GM18907 (cell line): Measurements from ENCODE around the gene LXN.
A peak's percentile ranks its signal among the peaks of the same experiment; 100 is the strongest.

Experiments used
- ATAC-seq: cut with Tn5 transposase; IDR thresholded peaks from one replicate; pipeline ENCODE4 v1.9.1; 2021; ENCODE audit warnings: mild to moderate bottlenecking, moderate library complexity; ENCODE audit not compliant: unreplicated experiment

Gene LXN

DNA sequence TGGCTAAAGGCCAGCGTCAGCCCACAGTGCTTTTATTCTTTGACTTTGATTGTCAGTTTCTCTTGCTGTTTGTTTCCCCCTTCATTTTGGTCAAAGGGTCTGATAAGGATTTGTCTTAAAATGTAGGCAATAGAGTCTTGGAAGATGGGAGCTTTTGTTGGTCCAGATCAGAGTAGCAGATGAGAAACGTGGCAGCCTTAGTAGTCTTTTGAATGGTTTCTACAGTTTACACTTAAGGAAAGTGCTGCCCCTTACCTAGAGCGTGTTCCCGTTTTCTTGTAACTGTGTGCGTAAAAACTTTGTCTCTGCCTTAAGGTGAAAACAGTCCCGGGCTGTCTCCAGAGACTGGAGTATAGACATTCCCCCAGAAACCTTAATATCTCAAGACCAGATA is 630 bp downstream of the LXN start:
- ATAC-seq, result no peak

DNA sequence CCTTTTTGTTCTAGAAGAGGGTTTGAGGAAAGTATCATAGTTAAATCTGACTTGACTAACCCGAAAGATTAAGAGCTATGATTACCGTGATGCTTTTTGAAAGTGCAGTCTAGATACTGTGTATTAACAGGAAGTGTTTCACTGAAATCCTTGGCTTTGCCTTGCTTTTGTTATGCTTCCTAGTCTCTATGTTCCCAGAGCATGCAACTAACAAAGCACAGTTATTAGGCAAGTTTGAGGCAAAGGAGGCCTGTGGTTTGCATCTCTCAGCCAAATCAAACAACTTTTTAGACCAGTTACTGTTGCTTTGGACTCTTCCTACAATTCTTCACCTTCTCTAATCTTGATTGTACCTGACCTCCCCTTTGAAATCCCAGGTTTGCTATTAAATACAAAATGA is 3.9 kb downstream of the LXN start:
- no peak for ATAC-seq

DNA sequence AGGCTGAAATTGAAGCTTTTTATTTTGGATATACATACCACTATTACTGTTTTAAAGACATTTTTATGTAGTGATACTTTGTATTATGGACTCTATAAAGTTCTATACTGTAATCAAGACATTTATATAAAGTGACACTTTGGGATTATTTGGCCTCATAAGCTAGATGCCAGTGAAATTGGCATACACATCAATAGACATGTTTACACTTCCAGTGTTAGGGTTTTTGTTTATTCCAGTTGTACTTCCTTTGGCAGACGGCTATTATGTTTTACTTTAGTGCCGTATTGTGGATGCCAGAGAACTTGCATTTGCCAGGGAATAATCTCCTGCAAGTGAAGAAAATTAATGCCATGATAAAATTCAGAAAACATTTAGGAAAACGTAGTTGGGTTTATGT is 6.0 kb downstream of the LXN start:
- ATAC-seq, result no peak

DNA sequence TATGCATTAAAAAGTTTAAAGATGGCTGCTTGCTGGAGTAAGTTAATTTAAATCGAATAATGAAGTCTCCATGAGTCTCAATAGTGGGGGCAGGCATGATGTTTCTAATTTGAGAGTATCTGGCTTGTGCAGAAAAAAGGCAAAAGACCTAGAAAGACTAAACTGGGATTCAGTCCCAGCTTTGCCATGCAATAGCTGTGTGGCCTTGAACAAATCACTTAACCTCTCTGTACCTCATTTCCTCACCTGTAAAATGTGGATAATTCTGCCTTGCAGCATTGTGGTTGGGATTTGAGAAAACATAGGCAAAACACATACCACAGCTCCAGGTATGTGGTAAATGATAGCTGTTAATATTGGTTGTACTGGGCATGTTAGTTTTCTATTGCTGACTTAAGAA is 8.6 kb downstream of the LXN start:
- no peak for ATAC-seq

DNA sequence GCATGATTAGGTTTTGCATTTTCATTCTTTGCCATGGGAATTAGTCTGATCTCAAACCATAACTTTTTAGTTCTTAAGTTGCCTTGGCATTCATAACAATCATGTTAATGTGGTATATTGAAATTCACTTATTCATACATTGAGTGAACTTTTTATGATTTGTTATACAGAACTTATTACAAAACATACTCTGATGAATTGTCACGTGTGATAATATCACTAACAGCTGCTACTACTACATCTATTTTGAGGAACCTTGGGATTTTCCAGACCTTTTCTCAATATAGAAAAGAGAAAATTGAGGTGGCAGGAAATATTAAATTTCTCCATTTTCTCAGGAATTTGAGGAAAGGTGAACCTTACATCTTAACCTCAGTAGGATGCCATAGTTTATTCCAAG is 9.2 kb downstream of the LXN start:
- ATAC-seq, result no peak

DNA sequence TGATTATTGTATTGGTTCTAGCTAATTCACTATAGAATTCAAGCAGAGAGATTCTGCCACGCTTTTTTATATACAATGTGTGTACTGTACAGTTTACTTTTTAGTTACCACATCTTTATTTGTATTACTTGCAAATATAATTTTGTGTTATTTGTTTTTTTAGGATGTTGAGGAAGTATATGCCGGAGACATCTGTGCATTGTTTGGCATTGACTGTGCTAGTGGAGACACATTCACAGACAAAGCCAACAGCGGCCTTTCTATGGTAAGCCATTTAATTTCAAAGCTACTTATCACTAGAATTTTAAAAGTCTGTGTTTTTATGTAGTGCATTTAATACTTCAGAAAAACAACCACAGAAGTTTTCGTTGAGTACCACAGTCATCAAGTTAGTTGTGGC is 11.7 kb downstream of the LXN start:
- ATAC-seq, result no peak

DNA sequence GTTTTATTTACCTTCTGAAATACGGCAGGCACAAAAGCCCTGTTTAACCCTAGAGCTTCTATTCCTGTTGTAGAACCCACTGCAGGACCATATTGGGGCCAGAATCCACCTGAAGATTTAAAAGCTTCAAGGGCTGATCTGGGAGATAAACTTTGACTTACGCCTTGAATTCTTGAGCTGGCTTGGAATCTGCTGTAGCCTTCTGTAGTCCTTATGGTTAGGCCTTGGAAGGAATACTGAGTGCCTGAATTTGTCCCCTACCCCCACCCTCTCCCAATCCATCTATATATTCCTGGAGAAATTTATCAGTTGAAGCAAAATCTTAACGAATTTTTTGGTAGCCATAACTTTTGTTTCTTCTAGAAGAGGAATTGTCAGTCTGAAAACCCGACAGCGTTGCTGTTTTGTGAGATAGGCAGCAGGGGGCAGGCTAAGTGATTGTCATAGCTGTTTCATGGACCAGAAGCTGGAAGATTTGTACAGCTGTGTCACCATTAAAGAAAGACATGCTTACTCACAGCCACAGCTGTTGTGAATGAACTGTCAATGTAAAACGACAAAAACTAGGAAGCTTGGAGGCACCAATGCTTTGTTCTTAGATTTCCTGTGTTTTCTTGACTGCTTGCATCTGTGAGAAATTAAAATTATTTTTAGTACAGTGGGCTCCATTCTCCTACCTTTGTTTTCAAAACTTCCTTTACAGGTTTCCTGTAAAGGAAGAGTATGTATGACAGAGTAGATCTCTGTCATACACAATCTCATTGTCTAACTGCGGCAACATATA is 12.8 kb downstream of the LXN start:
- ATAC-seq, result peak; percentile 90

DNA sequence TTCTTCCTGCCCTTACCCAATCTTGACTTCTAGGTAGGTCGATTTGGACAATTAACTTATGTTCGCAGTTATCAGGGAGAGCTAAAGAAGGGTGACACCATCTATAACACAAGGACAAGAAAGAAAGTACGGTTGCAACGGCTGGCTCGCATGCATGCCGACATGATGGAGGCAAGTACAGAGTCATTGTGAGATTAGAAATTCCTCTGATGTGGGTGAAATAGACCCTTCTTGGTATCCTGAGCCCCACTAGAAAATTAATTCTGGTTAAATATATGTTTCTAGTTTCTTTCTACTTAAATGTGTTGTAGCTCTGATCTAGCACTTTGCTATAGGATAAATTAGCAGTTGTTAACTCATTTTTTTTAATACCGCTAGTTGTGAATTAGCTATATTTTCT is 13.6 kb downstream of the LXN start:
- ATAC-seq, result no peak

DNA sequence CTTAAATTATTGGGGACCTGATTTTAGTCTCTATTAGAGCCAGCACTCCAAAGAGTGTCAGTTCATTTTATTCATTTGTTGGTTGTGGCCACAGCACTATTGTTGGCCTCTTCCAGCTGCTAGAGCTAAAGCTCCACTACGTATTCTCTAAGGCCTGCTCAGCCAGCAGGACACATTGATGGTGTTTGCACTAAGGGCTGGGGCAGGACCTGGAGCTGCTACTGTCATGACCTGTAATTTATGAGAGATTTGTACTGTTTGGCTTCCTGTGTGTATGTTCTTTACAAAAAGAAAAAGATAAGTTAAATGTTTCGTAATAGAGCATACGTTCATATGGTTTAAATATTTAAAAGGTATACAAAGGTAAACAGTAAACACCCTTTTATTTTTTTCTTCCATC is 20.0 kb downstream of the LXN start:
- no peak for ATAC-seq

DNA sequence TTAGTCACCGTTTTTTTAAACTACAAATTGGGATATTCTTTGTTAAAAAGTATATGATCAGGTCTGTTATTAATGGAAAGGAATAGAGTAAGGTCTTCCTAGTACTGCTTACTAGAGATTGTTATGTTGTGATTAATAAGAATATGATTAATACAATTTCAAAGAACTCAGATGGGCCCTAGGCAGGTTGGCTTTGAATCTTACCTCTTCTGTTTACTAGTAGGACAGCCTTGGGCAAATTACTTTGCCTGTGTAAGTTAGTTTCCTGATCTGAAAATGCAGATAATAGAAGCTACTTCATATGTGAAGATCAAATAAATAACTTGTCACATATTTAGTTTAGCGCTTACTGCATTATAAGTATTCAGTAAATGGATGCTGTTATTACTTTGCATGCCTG is 21.3 kb downstream of the LXN start:
- no peak for ATAC-seq

DNA sequence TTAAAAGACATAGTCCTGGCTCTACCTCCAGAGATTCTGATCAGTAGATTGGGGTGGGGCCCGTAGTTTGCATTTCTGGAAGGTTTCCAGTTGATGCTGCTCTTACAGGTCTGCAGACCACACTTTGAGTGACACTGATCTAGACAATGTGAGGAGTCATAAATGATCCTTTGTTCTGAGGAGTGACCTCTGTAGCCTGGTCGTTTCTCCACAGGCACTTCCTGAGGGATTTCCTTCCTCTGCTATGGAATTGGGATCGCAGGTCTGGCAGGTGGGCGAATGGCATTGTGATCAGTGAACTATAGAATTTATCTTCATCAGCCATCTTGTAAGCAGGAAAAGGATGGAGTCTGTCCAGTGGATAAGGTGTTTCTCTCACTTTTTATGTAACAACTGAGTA is 22.7 kb downstream of the LXN start:
- no peak for ATAC-seq

DNA sequence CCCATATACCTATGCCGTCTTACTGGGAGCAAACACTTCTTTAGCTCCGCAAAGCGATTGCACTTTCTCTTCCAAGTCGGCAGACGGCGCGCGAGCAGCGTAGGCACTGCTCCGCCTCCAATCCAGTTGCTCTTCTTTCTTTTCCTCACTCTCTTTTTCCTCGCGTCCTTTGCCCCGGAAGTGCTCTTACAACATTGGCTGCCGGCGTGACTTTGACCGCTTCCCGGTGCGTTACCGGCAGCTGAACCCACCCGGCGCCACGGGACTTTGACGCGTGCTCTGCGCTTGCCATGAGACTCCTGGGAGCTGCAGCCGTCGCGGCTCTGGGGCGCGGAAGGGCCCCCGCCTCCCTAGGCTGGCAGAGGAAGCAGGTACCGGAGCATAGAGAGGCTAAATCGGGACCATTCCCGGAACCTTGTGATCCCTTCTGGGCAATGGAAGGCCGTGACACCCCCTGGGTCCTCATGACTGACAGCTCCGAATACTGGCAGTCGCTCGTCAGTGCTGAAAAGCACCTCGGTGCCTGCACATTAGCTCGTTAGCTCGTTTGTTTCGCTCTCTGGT is 28.0 kb downstream of the LXN start, which contains the start of gene GFM1:
Gene GFM1 (plus strand): TSS at position 183 of the 564 bp plus-strand sequence. CDS start 108 bp downstream, at position 291.
- peak; percentile 99 for ATAC-seq

DNA sequence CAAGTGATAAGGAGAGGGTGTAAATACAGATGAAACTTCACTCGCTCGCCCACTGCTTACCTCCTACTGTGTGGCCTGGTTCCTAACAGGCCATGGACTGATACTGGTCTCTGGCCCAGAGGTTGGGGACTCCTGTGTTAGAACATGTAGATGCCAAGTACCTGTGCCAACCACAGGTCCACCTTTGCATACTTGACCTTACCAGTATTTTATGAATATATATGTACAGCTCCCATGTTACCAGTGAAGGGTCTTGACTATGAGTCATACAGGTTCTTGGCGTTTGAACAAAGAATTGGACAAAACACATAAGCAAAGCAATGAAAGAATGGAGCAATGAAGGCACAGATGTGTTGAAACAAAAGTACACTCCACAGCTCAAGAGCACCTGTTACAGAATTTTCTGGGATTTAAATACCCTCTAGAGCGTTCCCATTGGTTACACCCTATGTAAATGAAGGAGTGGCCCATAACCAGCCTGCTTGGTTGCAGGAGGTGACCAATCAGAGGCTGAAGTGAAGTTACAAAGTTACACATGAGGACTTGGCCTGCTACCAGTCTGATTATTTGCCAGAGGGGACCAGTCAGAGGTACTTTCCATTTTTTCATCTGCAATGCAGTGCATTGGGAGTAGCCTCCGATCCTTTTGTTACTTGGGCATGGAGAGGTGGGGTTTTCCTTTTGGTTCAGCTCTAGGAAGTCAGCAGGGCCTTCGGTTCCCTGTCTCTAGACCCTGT is 29.8 kb downstream of the LXN start:
- no peak for ATAC-seq

DNA sequence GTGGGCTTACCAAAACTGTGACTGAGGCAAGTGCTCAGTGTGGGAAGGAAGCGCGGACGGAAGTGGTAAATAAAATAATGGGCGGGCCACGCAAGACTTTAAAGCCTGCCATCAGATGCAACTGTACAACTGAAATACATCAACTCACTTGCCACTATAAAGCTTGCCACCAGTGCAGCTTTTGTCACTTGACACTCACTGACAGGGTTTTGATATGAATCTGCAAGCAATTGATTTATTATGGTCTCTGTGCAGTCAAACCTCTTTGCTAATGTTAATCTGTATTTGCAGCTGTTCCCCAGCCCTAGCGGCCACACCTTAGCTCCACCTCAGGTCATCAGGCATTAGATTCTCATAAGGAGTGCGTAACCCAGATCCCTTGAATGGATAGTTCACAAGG is 30.4 kb downstream of the LXN start:
- ATAC-seq, result no peak

DNA sequence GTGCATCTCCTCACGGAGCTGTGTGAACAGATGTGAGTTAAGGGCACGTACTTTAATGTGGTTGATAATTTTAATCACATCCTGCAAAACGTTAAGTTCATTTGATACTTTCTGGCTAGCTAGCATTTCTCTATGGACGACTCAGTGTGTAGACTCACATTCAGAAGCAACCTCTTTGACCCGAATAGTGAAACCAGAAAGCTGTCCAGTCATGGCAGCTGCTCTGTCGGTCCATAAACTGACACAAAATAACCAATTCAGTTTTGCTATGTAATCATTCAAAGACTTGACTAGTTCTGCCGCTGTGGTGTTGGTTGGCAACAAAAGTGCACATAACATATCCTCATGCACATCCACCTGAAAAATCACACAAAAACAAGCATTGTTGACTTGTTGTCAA is 31.8 kb downstream of the LXN start:
- no peak for ATAC-seq

DNA sequence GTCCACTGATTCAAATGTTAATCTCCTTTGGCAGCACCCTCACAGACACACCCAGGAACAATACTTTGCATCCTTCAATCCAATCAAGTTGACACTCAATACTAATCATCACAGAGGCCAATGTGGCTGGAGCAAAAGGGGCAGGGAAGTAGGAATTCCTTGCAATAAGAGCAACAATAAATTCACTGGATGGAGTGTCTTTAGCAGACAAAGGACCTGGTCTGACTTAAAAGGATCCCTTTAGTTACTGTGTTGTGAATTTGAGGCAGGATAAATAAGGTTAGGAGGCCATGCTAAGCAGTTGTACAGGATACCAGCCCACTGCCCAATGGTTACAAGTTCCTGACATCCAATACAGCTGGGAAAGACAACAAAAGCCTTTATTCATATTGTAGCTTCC is 40.5 kb downstream of the LXN start:
- no peak for ATAC-seq

DNA sequence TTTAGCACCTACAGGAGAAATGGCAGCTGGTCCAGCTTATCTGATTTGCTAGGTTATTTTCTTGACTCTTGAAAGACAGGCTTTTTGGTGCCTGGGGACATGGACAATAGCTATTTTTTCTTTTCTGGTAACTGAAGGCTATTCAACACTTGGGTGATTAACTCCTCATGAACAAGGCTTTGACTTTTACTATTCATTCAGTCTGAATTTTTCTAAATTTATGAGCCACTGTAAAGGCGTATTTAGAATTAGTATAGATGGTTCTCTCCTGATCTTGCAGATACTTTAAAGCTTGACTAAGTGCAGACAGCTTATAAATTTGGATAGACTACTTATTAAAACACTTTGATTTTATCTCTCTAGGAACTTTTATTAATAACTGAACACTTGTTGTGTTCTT is 46.6 kb downstream of the LXN start:
- no peak for ATAC-seq

DNA sequence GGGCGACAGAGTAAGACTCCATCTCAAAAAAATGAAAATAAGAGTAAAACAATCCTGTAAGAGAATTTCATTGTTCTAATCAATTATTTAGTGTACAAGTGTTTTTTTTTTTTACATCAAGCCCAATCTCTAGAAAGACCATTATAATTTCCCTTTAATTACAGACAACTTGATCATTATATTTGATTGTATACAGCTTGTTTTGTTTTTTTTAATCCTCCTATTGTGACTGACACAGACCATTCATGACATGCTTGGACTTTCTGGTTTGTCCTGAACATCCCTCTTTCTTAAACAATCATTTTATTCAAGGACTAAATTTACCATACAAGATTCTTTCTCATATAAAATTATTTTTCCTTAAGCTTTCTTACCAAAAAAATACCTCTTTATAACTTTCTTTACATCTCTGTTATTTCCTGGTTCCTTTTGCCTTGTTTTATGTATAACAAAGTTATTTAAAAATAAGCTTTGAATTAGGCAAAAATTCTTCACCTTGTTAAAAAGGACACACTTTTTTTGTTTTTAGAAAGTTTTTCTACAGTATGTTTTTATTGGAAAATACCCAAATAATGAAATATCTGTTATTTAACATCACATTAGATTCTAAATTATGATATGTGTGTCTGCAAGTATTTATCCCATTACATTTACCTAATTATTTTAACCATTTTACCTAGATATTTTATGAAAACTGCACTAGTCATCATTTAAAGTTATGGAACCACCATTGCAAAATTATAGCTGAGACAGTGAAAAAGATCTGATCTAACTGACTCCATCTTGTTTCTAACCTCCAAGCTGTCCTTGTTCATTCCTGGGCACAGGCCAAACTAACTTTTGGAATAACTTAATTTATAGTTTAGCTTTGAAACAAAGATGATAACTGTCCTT is 54.2 kb downstream of the LXN start:
- no peak for ATAC-seq
